HFFc6 (cell line): ENCODE measurements around the gene SYNJ1. TPM values are rescaled to one million over a fixed set of nuclear protein-coding genes. Genes with fewer than 3 reads are reported as not detected.
"Not testable (repeated sequence)": the region's sequence is repeated elsewhere in the genome, so short reads cannot be mapped to it uniquely, and the experiment has no call there.

Source experiments
- DNase-seq: peaks from one replicate; pipeline ENCODE4 v3.0.0-alpha.2; 2018
- H3K27ac Mint-ChIP-seq: 2 replicates; pipeline ENCODE4 v1.8.0; 2020; ENCODE audit warnings: mild to moderate bottlenecking, mixed read lengths
- H3K27me3 Mint-ChIP-seq: 2 replicates; pipeline ENCODE4 v1.8.0; 2021; ENCODE audit warnings: mild to moderate bottlenecking, moderate library complexity, mixed read lengths; ENCODE audit not compliant: insufficient read depth
- H3K36me3 Mint-ChIP-seq: 2 replicates; pipeline ENCODE4 v1.8.0; 2021; ENCODE audit warnings: low read depth, mixed read lengths
- H3K4me1 Mint-ChIP-seq: 2 replicates; pipeline ENCODE4 v1.8.0; 2020; ENCODE audit warnings: low read depth, mixed read lengths
- H3K4me3 Mint-ChIP-seq: 2 replicates; pipeline ENCODE4 v1.8.0; 2020; ENCODE audit warnings: mild to moderate bottlenecking, moderate library complexity, mixed read lengths
- H3K9me3 Mint-ChIP-seq: 2 replicates; pipeline ENCODE4 v1.8.0; 2020; ENCODE audit warnings: mild to moderate bottlenecking, mixed read lengths
- CTCF ChIP-seq: fragments of 200-600 bp; sonication (generic); IDR thresholded peaks from 2 replicates; pipeline ENCODE4 v1.5.0; 2021; ENCODE audit warnings: antibody characterized with exemption, mild to moderate bottlenecking
- total RNA-seq, 6 experiments: library from RNA; stranded (reverse); fragmentation: NEBNext Ultra II Directional; extraction: Animal tissue kit (Norgen Biotek cat#: 25700); gene quantifications; 2 replicates in 1 of 6; 3 replicates in 5 of 6; pipeline ENCODE4 v1.2.3, GENCODE V29; 2021

Gene SYNJ1
- total RNA-seq, 6 experiments from 2014 or later = 14.3 to 17.9 (median 15.6) TPM

GRCh38 chr21:32747396-32747795 is 19.6 kb upstream of the SYNJ1 start:
- Mint-ChIP-seq H3K27me3 (no peaks in the 10 kb centered on the region), H3K27ac (no peak overlapping the region), H3K9me3 (no peaks in the 10 kb centered on the region), H3K36me3 (peaks cover 49% of the 10 kb centered on the region), H3K4me1 (no peaks in the 10 kb centered on the region), H3K4me3 (no peak overlapping the region)
- no peak for DNase-seq
- TF ChIP-seq CTCF = no peak

GRCh38 chr21:32746711-32747110 is 18.9 kb upstream of the SYNJ1 start:
- DNase-seq, H3K4me1 Mint-ChIP-seq, H3K4me3 Mint-ChIP-seq, H3K27ac Mint-ChIP-seq, H3K9me3 Mint-ChIP-seq, H3K27me3 Mint-ChIP-seq: not testable (repeated sequence)
- peaks cover 53% of the 10 kb centered on the region for H3K36me3 Mint-ChIP-seq

GRCh38 chr21:32742396-32742795 is 14.6 kb upstream of the SYNJ1 start:
- H3K36me3 Mint-ChIP-seq = peaks cover 39% of the 10 kb centered on the region
- H3K4me1 Mint-ChIP-seq = no peaks in the 10 kb centered on the region
- DNase-seq = no peak
- no peak overlapping the region for H3K4me3 Mint-ChIP-seq
- H3K27ac Mint-ChIP-seq = no peak overlapping the region; the same call in 1 of the 2 replicates
- H3K27me3 Mint-ChIP-seq = no peaks in the 10 kb centered on the region
- no peak for TF ChIP-seq CTCF
- H3K9me3 Mint-ChIP-seq = no peaks in the 10 kb centered on the region

GRCh38 chr21:32741336-32741735 is 13.5 kb upstream of the SYNJ1 start:
- H3K9me3 Mint-ChIP-seq = no peaks in the 10 kb centered on the region
- H3K27ac Mint-ChIP-seq = no peak overlapping the region; the same call in 1 of the 2 replicates
- peaks cover 28% of the 10 kb centered on the region for H3K36me3 Mint-ChIP-seq
- DNase-seq = no peak
- H3K27me3 Mint-ChIP-seq = no peaks in the 10 kb centered on the region
- no peak for TF ChIP-seq CTCF
- H3K4me3 Mint-ChIP-seq = no peak overlapping the region
- no peaks in the 10 kb centered on the region for H3K4me1 Mint-ChIP-seq

GRCh38 chr21:32739946-32740345 is 12.1 kb upstream of the SYNJ1 start:
- no peak overlapping the region for H3K4me3 Mint-ChIP-seq
- no peak for DNase-seq
- no peak overlapping the region for H3K27ac Mint-ChIP-seq
- H3K4me1 Mint-ChIP-seq = no peaks in the 10 kb centered on the region
- no peaks in the 10 kb centered on the region for H3K9me3 Mint-ChIP-seq
- no peak for TF ChIP-seq CTCF
- H3K27me3 Mint-ChIP-seq = no peaks in the 10 kb centered on the region
- H3K36me3 Mint-ChIP-seq = peaks cover 22% of the 10 kb centered on the region; the same call in 1 of the 2 replicates

- not testable (repeated sequence) for H3K4me1 Mint-ChIP-seq, H3K27me3 Mint-ChIP-seq, DNase-seq, H3K27ac Mint-ChIP-seq, H3K9me3 Mint-ChIP-seq, H3K4me3 Mint-ChIP-seq, H3K36me3 Mint-ChIP-seq
Measured at GRCh38 chr21:32736083-32736482, 8.3 kb upstream of the SYNJ1 start.

GRCh38 chr21:32735524-32735923 is 7.7 kb upstream of the SYNJ1 start:
- Mint-ChIP-seq H3K36me3 (no peaks in the 10 kb centered on the region), H3K4me1 (no peaks in the 10 kb centered on the region), H3K9me3 (no peaks in the 10 kb centered on the region), H3K27ac (no peak overlapping the region), H3K4me3 (no peak overlapping the region), H3K27me3 (no peaks in the 10 kb centered on the region)
- no peak for DNase-seq
- TF ChIP-seq CTCF = no peak
